Measurements from ENCODE around the gene DLX3.

DNA sequence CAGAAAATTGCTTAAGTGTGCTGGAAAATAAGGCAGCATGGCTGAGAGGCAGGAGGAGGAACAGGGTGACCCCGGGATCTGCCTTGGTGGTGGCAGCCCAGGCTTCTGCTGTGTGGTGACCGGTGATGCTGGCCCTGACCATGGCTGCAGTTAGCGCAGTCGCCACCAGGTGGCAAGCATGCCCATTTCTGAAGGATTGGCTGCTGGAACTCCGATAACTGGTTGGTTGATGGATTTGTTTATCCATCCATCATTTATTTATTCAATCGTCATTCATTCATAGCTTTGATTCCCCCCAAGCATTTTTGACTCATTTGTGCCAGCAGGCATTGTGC lies 31.8 kb upstream of the DLX3 start:
- TF ChIP-seq, protein P1, sequence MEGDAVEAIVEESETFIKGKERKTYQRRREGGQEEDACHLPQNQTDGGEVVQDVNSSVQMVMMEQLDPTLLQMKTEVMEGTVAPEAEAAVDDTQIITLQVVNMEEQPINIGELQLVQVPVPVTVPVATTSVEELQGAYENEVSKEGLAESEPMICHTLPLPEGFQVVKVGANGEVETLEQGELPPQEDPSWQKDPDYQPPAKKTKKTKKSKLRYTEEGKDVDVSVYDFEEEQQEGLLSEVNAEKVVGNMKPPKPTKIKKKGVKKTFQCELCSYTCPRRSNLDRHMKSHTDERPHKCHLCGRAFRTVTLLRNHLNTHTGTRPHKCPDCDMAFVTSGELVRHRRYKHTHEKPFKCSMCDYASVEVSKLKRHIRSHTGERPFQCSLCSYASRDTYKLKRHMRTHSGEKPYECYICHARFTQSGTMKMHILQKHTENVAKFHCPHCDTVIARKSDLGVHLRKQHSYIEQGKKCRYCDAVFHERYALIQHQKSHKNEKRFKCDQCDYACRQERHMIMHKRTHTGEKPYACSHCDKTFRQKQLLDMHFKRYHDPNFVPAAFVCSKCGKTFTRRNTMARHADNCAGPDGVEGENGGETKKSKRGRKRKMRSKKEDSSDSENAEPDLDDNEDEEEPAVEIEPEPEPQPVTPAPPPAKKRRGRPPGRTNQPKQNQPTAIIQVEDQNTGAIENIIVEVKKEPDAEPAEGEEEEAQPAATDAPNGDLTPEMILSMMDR (IDR thresholded peaks at IDR 0.05), result peak; percentile 95 to 99 (median 98)
- no peak for TF ChIP-seq POLR2A (IDR thresholded peaks at IDR 0.05)

Data from prostate gland (tissue), 2 donors.